ENCODE data around the gene SSBP3.

- no peak for TF ChIP-seq CTCF (IDR thresholded peaks at IDR 0.05)
- TF ChIP-seq POLR2A (IDR thresholded peaks at IDR 0.05) = no peak
Observed at GRCh38 chr1:54332781-54333585, 73.2 kb downstream of the SSBP3 start.

Measured in suprapubic skin (tissue), 3 donors.